Neuronal stem cell (in vitro differentiated cells): ENCODE results near the gene AUTS2.

Experiments used
- DNase-seq: peaks from one replicate; pipeline ENCODE4 v3.0.0-alpha.2; 2013; ENCODE audit warnings: low spot score
- H2AFZ ChIP-seq: one replicate; pipeline ENCODE4 v1.6.1; 2013; ENCODE audit warnings: mild to moderate bottlenecking, low read length, inconsistent platforms
- H2AK5ac ChIP-seq: 2 replicates; pipeline ENCODE4 v1.6.1; 2013; ENCODE audit warnings: low read depth, mild to moderate bottlenecking, inconsistent platforms, low read length, moderate library complexity, mixed read lengths
- H2BK120ac ChIP-seq: 2 replicates; pipeline ENCODE4 v1.6.1; 2013; ENCODE audit warnings: low read depth, mild to moderate bottlenecking, inconsistent platforms, low read length, moderate library complexity, mixed read lengths
- H2BK12ac ChIP-seq: one replicate; pipeline ENCODE4 v1.6.1; 2013; ENCODE audit warnings: low read length, inconsistent platforms
- H2BK15ac ChIP-seq: 2 replicates; pipeline ENCODE4 v1.6.1; 2013; ENCODE audit warnings: mild to moderate bottlenecking, low read length, inconsistent platforms, mixed read lengths
- H2BK5ac ChIP-seq: one replicate; pipeline ENCODE4 v1.6.1; 2013; ENCODE audit warnings: inconsistent platforms, mild to moderate bottlenecking, low read length, moderate library complexity
- H3K14ac ChIP-seq: one replicate; pipeline ENCODE4 v1.6.1; 2013; ENCODE audit warnings: low read length, inconsistent platforms
- H3K18ac ChIP-seq: 2 replicates; pipeline ENCODE4 v1.6.1; 2013; ENCODE audit warnings: low read length, inconsistent platforms
- H3K23ac ChIP-seq: 2 replicates; pipeline ENCODE4 v1.6.1; 2013; ENCODE audit warnings: low read depth, mild to moderate bottlenecking, mixed read lengths, low read length, inconsistent platforms; ENCODE audit not compliant: poor library complexity
- H3K27ac ChIP-seq: replicated peaks from 3 replicates; pipeline ENCODE4 v1.5.1; 2013; ENCODE audit warnings: low read length, inconsistent platforms
- H3K27me3 ChIP-seq, 3 experiments: 2 replicates each; pipeline ENCODE4 v1.6.1; 2013; ENCODE audit warnings: low read length in 3 of 3, mild to moderate bottlenecking in 2 of 3, inconsistent platforms in 1 of 3, low read depth in 1 of 3, mixed read lengths in 1 of 3, moderate library complexity in 1 of 3; ENCODE audit not compliant: control insufficient read depth in 3 of 3, insufficient read depth in 3 of 3
- H3K36me3 ChIP-seq, 2 donors: replicated peaks in 1 of 2; 2 replicates each; pipeline ENCODE4 v1.6.1; 2013; ENCODE audit warnings: low read length in 2 of 2; ENCODE audit not compliant: control insufficient read depth in 2 of 2, insufficient read depth in 2 of 2
- H3K4ac ChIP-seq: 2 replicates; pipeline ENCODE4 v1.6.1; 2013; ENCODE audit warnings: inconsistent platforms, mild to moderate bottlenecking, low read length, moderate library complexity
- H3K4me1 ChIP-seq, 2 donors: 1 replicate in 1 of 2; 2 replicates in 1 of 2; pipeline ENCODE4 v1.6.1; 2013; ENCODE audit warnings: low read length in 2 of 2, low read depth in 1 of 2; ENCODE audit not compliant: control insufficient read depth in 2 of 2, insufficient read depth in 1 of 2
- H3K4me2 ChIP-seq: one replicate; pipeline ENCODE4 v1.6.1; 2013; ENCODE audit warnings: mild to moderate bottlenecking, low read length, inconsistent platforms; ENCODE audit not compliant: insufficient read depth, poor library complexity, severe bottlenecking
- H3K4me3 ChIP-seq, 2 donors: 2 replicates each; pipeline ENCODE4 v1.5.1; 2013; ENCODE audit warnings: low read length in 2 of 2, mild to moderate bottlenecking in 2 of 2, inconsistent platforms in 1 of 2, moderate library complexity in 1 of 2
- H3K79me1 ChIP-seq: one replicate; pipeline ENCODE4 v1.6.1; 2013; ENCODE audit warnings: low read depth, mild to moderate bottlenecking, inconsistent platforms, low read length, moderate library complexity
- H3K9ac ChIP-seq: one replicate; pipeline ENCODE4 v1.6.1; 2013; ENCODE audit warnings: mild to moderate bottlenecking, low read depth, low read length, inconsistent platforms; ENCODE audit not compliant: poor library complexity
- H3K9me3 ChIP-seq, 2 donors: replicated peaks in 1 of 2; 2 replicates each; pipeline versions ENCODE3 to v1.6.1; 2013; ENCODE audit warnings: low read length in 2 of 2, mild to moderate bottlenecking in 2 of 2, inconsistent platforms in 1 of 2, low read depth in 1 of 2, mixed read lengths in 1 of 2, moderate library complexity in 1 of 2; ENCODE audit not compliant: control insufficient read depth in 2 of 2, insufficient read depth in 1 of 2
- H4K8ac ChIP-seq: one replicate; pipeline ENCODE4 v1.6.1; 2013; ENCODE audit warnings: low read depth, mild to moderate bottlenecking, inconsistent platforms, low read length, moderate library complexity
- H4K91ac ChIP-seq: one replicate; pipeline ENCODE4 v1.6.1; 2013; ENCODE audit warnings: low read length, low read depth, mild to moderate bottlenecking, inconsistent platforms; ENCODE audit not compliant: poor library complexity
- WGBS, 2 donors: extraction: QIAGEN DNeasy Blood & Tissue Kit; methylation state at CpG; one replicate each; pipeline ENCODE4 v1.1.7; 2013; ENCODE audit warnings: missing lambda C conversion rate in 2 of 2, mixed read lengths in 1 of 2; ENCODE audit not compliant: insufficient read length in 2 of 2, insufficient replicate concordance in 1 of 2; ENCODE audit errors: extremely low coverage in 2 of 2; 5-methylcytosine and 5-hydroxymethylcytosine counted together

AUTS2 gene

DNA sequence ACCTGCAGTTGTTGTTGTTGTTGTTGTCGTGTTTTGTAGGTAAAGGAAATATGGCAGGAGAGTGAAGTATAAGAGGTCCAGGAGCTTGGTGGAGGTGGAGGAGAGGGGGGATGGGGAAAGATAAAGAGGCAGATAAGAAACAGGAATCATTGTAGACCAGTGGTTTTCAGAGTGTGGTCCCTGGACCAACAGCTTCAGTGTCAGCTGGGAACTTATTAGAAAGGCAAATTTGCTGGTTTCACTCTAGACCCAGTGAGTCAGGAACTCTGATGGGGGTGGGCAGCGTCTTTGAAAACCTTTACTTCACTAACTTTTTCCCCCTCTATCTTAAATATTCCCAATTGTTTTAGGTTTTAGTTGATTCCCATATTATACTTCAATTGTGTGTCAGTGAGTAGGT is 241.5 kb downstream of the AUTS2 start:
- WGBS, 2 donors, result 100% methylated on average over 1 of the region's 2 CpGs; no CpG with 5 or more reads in 1 of the 2 donors
- no peak overlapping the region for H2AFZ ChIP-seq
- H3K27ac ChIP-seq, result no peak overlapping the region
- no peak overlapping the region for H2BK12ac ChIP-seq
- no peak overlapping the region for H3K18ac ChIP-seq
- H2BK120ac ChIP-seq, result no peak overlapping the region
- no peak overlapping the region for H3K23ac ChIP-seq
- H2BK5ac ChIP-seq, result no peak overlapping the region
- H3K79me1 ChIP-seq, result no peaks in the 10 kb centered on the region
- H3K9ac ChIP-seq, result peak overlapping the region; percentile 18
- no peak for DNase-seq
- no peak overlapping the region for H3K4ac ChIP-seq
- no peak overlapping the region for H2BK15ac ChIP-seq
- H3K4me2 ChIP-seq, result no peak overlapping the region
- H4K91ac ChIP-seq, result no peak overlapping the region
- H3K4me1 ChIP-seq, result peaks cover 11 to 33% of the 10 kb centered on the region in 2 donors
- no peak overlapping the region for H4K8ac ChIP-seq
- H3K4me3 ChIP-seq, result no peak overlapping the region
- no peak overlapping the region for H2AK5ac ChIP-seq
- H3K9me3 ChIP-seq, result no peaks in the 10 kb centered on the region
- no peak overlapping the region for H3K14ac ChIP-seq
- no peaks in the 10 kb centered on the region for H3K27me3 ChIP-seq
- H3K36me3 ChIP-seq, result no peaks in the 10 kb centered on the region

DNA sequence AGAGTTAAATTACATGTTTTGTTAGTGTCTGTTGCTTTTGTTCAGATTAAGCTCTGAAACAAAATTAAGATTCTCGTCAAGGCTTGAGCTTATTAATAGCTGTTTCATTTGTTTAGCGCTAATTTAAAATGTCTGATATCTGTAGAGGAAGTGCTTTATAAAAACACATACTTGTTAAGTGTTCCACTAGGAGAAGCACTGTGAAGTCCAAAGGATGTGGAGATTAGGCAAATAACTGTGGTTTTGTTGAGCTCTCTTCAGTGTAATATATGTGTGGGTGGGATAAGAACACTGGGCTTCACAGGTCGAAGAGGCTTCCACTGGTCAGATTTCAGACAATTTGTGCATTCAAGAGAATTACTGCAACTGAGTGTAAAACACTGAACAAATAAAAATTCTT is 242.0 kb downstream of the AUTS2 start:
- H3K4me2 ChIP-seq, result no peak overlapping the region
- H3K9me3 ChIP-seq, result no peaks in the 10 kb centered on the region
- no peak overlapping the region for H3K14ac ChIP-seq
- H3K4ac ChIP-seq, result no peak overlapping the region
- no peak overlapping the region for H2BK12ac ChIP-seq
- no peaks in the 10 kb centered on the region for H3K36me3 ChIP-seq
- DNase-seq, result no peak
- no peak overlapping the region for H3K9ac ChIP-seq
- H4K8ac ChIP-seq, result no peak overlapping the region
- H3K18ac ChIP-seq, result no peak overlapping the region
- no peak overlapping the region for H2BK15ac ChIP-seq
- no peak overlapping the region for H3K23ac ChIP-seq
- H3K27ac ChIP-seq, result no peak overlapping the region
- no peak overlapping the region for H2BK5ac ChIP-seq
- WGBS, 2 donors, result no CpG with 5 or more reads among the region's 3 CpGs
- no peak overlapping the region for H3K4me3 ChIP-seq
- H4K91ac ChIP-seq, result no peak overlapping the region
- H3K79me1 ChIP-seq, result no peaks in the 10 kb centered on the region
- no peaks in the 10 kb centered on the region for H3K27me3 ChIP-seq
- no peak overlapping the region for H2AK5ac ChIP-seq
- no peak overlapping the region for H2AFZ ChIP-seq
- peaks cover 11 to 33% of the 10 kb centered on the region in 2 donors for H3K4me1 ChIP-seq
- no peak overlapping the region for H2BK120ac ChIP-seq

DNA sequence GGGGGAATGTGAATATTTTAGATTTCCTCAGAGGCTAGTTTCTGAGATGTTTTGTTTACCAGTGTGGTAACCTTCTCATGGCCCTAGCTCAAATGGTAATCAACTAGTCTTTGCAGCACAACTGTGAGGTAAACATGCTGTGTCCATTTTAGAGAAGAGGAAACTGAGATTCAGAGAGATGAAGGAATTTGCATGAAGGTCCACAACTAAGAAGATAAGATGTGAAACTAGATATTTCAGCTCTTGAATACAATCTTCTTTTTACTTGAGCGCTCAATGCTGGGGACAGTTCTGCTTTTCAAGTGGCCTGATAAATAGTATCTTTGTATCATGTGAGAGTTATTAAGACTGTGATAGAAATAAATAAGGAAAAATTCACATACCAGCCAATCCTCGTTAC is 245.4 kb downstream of the AUTS2 start:
- Histone ChIP-seq H3K14ac (no peak overlapping the region), H2AFZ (no peak overlapping the region), H2AK5ac (no peak overlapping the region), H3K36me3 (no peaks in the 10 kb centered on the region), H3K79me1 (no peaks in the 10 kb centered on the region), H4K91ac (no peak overlapping the region), H2BK12ac (no peak overlapping the region), H3K9ac (no peak overlapping the region), H3K4me2 (no peak overlapping the region), H2BK5ac (no peak overlapping the region), H3K4me3 (no peak overlapping the region), H3K4me1 (peaks cover 8 to 20% of the 10 kb centered on the region in 2 donors), H2BK120ac (no peak overlapping the region), H2BK15ac (no peak overlapping the region), H3K27me3 (no peaks in the 10 kb centered on the region), H3K9me3 (no peaks in the 10 kb centered on the region), H3K23ac (no peak overlapping the region), H4K8ac (no peak overlapping the region), H3K27ac (no peak overlapping the region), H3K18ac (no peak overlapping the region), H3K4ac (no peak overlapping the region)
- no peak for DNase-seq
- no CpG with 5 or more reads among the region's 2 CpGs for WGBS, 2 donors

DNA sequence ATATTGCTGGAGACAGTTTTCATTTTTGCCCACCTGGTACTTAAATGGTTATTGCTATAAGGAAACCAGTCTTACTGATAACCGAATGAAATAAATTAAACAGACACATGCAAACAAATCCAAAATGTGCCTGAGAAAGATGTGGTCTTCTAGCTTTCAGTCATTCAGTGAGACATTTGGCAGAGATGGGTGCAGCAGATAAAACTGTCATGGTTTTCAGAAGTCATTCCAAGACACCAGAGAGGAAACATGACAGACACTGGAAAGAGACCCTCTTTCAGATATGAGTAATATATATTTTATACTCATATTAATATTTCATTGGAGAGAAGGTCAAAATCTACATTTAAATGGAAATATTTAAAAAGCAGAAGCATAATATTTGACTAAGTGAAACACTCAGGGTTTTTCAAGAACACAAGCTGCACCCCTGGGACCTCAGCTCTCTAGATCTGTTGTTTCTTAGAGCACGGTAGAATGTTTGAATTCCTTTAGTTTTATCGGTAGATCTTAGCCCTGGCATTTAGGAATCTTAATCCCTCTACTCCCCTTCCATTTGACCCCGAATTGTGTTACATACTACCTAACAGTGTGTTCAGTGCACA is 246.1 kb downstream of the AUTS2 start:
- Histone ChIP-seq H2BK120ac (no peak overlapping the region), H3K27ac (no peak overlapping the region), H2BK15ac (no peak overlapping the region), H3K4me2 (no peak overlapping the region), H3K18ac (no peak overlapping the region), H2AK5ac (no peak overlapping the region), H4K8ac (no peak overlapping the region), H3K36me3 (no peaks in the 10 kb centered on the region), H2BK12ac (no peak overlapping the region), H2BK5ac (no peak overlapping the region), H2AFZ (no peak overlapping the region), H3K4me3 (no peak overlapping the region), H3K23ac (no peak overlapping the region), H3K79me1 (no peaks in the 10 kb centered on the region), H3K9me3 (no peaks in the 10 kb centered on the region), H3K4ac (no peak overlapping the region), H3K27me3 (no peaks in the 10 kb centered on the region), H4K91ac (no peak overlapping the region), H3K14ac (no peak overlapping the region), H3K9ac (no peak overlapping the region), H3K4me1 (peaks cover 8 to 17% of the 10 kb centered on the region in 2 donors)
- no CpG with 5 or more reads among the region's 4 CpGs for WGBS, 2 donors
- DNase-seq, result no peak
